ENCODE results near the gene ARMC9.
A peak's percentile ranks its signal among the peaks of the same experiment; 100 is the strongest.
"Not testable (repeated sequence)": the region's sequence is repeated elsewhere in the genome, so short reads cannot be mapped to it uniquely, and the experiment has no call there.

Gene ARMC9

DNA sequence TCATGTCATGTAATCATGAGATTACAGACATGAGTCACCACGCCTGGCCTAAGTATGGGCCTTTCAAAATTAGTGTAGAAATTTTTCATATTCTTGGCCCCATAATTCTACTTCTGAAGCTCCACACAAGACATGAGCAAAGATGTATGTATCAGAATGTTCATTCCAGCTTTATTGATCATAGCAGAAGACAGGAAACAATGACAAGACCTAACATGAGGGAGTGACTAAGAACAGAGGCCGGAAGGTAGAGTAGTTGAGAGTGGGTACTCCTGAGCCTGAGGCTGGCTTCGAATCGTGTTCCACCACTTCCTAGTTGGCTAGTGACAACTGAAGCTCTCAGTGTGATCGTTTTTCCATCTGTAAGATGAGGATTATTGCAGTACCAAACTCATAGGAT, 89.3 kb downstream of the ARMC9 start:
- no peak for DNase-seq (ENCODE audit: low spot score)

DNA sequence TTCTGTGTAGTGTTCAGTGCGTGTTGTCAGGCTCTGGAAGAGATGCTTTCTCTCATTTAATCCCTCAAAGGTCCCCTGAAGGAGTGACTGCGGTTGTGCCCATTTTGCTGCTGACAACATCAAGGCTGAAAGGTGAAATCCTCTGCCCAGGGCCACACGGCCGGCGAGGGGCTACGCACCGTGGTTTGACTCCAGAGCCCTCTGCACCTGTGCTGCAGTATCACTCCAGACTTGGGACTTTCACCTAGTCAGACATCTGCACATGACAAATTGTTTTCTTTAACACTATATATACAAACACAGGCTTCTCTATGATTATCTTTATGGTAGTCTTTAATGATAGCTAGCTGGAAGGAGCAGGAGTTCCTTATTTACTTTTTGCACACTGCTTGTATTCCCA, 90.2 kb downstream of the ARMC9 start:
- no peak for DNase-seq (ENCODE audit: low spot score)

DNA sequence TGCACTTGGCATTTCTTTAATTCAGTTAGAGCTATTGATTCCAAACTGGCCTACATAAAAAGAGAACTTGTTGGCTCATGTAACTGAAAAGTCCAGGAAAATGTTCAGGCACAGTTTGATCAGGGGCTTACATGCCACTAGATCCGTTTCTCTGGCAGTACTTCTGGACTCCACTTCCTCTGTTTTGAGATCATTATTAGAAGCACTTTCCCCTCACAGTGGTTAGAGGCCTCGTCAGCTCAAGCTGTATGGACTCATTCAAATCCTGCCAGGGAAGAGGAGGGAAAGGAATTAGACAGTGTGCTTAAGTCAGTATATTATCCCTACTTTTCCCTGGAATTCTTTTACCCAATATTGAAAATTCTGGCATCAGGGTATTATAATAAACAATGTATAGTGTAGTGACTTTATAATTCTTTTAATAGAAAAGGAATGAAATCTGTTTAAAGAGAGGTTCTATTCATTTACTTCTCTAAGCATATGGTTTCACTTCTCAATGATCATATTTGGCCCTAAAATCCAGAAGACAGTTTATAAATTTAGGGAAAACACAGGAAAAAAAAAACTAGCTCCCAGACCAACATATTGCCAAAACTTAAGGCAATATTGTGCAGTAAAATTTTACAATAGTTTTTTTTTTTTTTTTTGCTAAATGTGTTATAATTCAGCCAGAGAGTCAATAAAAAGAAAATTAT, 92.0 kb downstream of the ARMC9 start:
- no peak for DNase-seq (ENCODE audit: low spot score)

DNA sequence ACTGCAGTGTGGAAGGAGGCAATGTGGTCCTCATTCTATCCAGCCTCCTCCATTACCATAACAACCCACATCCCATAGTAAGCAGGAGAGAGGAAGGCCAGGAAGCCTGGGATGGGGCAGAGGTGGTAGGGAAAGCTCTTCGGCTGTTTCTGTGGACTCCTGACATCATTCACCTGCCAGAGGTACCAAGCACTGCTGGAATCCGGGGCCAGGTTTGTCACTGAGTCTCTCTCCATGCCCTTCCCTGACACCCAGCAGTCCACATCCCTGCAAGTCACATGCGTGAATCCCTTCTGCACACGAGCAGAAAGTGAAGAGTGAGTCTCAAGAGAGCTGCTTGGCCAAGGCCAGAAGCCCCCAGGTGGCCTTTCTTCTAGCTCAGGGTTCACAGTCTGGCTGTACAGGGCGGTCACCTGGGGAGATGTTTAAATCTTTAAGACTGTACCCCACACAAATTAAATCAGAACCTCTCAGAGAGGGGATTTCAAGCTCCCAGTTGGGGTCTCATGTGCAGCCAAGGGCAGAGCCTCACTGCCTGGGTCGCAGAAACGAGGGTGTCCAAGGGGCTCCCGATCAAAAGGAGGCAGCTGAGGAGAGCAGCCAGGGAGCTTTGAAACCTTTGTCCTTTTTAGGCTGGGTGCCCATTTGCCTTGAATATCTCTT, 94.2 kb downstream of the ARMC9 start:
- no peak for DNase-seq (ENCODE audit: low spot score)

DNA sequence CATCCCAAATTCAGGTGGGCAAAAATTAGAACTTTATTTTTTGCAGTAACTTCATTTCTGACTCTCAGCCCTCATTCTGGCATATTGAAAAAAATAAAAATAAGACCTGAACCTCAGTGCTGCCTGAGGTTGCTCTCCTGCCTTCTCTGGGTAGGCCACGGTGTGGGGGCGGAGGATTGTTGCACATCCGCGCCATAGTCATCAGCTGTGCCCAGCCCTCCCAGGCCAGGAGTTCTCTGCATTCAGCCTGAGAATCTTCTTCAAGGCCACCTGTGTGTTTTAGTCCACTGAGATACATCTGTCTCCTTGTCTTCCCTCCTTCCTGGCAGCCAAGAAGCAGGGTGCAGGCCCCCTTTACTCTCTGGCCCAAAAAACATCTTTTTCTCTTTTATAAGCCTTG, 94.7 kb downstream of the ARMC9 start:
- no peak for DNase-seq (ENCODE audit: low spot score)

DNA sequence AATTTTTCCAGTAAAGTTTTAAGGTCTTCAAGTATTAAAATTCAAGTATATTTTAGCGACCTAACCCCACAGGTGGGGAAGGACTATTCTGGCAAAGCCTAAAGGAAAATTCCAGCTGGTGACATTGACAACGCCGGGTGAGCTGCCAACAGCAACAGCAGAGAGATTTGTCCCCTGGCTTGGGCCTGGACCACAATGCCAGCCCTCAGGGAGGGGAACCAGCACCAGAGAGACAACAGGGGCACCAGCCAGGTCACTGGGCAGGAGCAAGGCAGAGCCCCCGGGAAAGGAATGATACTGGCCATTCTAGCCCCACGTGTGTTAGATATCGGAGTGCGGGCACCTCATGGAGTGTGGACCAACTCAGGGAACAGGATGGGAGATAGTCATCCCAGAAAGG, 95.7 kb downstream of the ARMC9 start:
- no peak for DNase-seq (ENCODE audit: low spot score)

DNA sequence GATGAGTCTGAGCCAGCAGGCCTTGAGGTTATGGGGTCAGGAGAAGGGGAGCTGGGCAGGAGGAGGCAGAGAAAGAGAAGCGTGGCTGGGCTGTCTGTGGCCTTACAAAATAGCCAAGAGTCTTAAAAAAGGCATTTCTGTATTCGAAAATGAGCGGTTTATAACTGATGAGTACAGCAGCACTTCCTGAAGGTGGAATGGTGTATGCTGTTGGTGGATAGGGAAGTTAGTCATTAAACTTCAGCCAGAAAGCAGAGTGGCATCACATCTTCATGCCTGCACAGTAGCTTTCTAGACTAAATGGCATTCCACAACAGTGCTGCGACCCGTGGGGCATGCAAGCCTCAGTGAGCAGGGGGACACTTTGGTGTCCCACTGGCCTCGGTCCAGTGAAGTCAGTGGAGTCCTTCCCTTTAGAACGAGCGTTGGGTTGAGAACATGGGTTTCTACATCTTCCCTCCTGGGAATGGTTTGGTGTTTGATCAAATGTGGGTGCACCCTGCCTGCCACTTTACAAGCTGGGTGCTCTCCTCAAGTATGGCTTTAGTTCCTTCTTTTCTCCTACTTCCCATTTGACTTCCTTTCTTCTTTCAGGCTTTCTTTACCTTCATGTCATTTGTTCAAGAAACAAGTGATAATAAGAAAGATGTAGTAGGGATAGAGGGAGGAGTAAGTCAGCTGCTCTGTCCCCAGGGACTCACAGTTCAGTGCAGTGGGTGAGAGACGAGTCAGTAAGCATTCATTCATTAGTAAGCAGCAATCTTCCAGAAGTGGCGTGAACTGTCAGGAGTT, 96.3 kb downstream of the ARMC9 start:
- DNase-seq (ENCODE audit: low spot score) = no peak

DNA sequence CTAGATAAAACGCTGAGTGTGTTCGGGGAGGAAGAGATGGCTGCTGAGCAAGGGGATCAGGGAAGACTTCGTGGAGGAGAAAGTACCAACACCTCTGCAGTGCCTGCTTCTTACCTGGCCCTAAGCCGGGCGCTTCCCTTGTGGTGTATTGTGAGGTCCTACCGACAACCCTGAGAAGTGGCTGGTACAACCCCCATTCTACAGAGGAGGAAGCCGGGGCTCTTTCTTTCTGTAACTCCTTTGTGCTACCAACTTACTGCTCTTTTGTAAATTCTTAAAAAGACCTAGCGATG, 96.9 kb downstream of the ARMC9 start:
- no peak for DNase-seq (ENCODE audit: low spot score)

DNA sequence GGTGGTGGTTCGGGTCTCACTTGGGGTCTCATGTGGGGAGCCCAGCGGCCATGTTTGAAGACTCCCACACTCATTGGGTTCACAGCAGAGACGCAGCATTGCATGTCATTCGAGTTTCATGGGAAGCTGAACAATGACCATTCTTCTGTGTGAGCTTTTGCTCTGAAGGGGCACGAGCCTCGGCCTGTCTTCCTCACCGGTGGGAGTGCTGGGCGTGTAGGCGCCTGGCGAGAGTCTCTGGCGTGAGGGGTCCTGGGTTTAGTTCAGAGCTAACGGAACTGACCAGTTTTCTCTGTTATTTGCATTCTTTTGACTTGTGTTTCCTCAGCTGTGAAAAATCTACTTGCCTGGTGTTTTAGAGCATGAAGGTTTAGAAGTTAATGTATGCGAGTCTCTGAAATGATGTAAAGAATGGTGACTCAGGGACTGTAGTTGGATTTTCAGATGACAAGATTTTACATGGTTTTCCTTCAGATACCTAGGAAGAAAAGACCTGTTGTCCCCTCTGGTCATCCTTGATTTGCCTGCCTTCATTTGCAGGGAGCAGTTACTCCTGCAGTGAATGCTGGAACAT, 98.1 kb downstream of the ARMC9 start:
- DNase-seq (ENCODE audit: low spot score) = no peak

DNA sequence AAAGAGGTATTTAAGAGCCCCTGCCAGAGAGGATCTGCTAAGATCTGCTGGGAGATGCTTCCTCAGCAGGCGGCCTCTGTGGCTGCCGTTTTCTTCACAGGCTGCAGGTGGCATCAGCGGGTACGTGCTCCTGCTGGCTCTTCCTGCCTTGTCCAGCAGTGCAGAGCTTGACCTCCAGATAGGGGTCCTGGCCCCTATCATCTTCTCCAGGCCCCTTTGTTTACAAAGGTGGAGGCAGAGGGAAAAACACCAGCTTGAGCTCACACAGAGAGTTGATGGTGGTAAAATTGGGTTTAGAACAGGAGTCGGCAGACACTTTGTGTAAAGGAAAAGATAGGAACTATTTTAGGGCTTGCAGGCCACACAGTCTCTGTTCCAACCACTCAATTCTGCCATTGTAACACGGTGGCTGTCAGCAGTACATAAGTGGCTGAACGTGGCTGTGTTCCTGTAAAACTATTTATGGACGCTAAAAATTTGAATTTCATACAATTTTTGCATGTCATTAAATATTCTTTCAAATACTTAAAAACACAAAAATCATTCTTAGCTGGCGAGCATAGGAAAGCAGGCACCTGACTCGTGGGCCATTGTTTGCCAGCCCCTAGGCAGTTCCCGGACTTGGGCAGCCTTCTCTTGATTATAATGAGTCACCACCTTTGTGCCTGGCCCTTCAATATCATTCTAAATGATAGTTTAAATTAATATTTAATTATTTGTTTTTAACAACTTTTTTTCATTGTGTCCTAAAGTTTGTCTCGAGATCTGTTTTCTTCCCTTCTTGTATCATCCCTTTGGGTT, 98.9 kb downstream of the ARMC9 start:
- peak; percentile 26 for DNase-seq (ENCODE audit: low spot score)

DNA sequence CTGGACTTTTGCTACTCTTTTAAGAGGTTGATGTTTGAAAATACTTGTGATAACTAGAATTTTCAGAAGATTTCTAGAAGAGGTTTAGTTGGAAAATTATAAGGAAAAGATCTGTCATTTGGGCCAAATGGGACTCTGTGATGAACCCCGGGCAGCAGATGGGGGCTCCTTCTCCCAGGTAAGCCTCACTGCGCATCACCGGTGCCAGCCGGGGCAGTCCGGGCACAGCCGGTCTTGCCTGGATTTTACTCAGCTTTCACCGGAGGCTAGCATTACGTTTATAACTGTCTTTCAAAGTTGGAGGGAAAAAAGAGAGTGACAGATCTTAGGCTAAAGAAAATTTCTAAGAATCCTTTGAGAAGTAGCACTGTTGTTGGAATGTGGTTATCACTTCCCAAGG, 99.7 kb downstream of the ARMC9 start:
- no peak for DNase-seq (ENCODE audit: low spot score)

DNA sequence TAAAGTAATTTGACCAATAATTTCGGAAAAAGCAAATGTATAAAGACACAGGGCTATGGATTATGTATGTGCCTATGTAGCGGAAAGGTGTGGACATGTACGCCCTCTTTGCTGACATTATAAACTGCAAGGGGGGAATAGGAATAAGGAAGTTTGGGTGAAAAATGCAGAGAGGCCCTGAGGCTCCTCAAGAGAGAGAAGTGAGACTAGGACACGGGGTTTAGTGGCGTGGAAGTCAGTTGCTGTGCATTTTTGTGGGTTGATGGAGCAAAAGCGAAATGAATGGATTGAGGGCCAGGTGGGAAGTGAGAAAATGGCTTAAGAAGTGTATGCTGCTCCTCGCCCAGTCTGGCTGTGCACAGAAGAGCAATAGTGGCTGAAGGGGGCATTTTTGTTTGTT, 100.8 kb downstream of the ARMC9 start:
- no peak for DNase-seq (ENCODE audit: low spot score)

DNA sequence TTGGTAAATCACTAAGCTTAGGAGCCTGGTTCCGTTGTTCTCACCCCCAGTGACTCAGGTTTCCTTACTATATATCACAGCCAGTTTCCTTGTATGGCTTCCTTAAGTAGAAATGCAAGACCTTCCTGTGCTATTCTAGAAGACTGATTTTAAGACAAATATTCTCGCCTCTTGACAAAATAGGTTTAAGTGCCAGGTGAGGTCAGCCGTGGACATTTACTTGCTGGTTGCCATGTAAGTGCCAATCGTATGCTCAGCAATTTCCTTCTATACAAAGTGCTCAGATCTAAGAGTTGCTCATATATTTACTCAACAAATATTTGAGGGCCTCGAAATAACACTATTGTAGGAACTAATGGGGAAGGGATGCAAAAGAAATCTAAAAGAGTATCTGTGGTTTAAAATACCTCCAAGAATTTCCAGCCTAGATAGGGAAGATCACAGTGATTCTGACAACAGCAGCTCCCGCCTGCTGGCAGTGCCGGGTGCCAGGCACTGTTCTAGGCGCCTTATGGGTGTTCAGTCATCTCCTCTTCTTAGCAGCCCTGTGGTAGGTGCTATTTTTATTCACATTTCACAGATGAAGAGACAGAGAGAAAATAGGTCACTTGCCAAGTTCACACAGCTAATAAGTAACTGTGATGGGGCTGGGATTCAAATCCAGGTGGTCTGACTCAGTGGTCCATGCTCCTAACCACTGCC, 101.7 kb downstream of the ARMC9 start:
- DNase-seq (ENCODE audit: low spot score) = no peak

DNA sequence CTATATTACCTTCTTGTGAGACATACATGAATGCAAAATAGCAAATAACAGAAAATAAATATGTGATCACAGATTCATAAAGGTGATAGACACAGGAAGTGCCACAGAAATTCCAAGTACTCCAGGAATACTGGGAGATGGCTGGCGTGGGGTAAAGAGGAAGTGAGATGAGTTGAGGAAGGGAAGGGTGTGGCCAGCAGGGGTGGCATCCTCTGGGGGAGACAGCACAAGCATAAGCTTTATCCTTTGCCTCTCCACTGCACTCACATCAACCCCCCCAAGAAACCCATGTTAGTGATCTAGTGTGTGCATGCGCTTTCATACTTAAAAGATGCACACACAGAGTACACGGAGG, 102.3 kb downstream of the ARMC9 start:
- DNase-seq (ENCODE audit: low spot score) = no peak

DNA sequence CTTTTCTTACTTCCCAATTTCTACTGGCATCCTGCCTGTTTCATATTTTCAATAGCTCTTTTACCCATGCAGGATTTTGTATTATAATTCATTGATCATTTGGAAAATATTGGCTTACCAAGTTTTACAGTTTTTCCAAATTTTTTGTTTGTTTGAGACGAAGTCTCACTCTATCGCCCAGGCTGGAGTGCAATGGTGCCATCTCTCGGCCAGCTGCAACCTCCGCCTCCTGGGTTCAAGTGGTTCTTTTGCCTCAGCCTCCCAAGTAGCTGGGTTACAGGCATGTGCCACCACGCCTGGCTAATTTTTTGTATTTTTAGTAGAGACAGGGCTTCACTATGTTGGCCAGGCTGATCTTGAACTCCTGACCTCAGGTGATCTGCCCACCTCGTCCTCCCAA, 105.8 kb downstream of the ARMC9 start:
- DNase-seq (ENCODE audit: low spot score) = not testable (repeated sequence)

DNA sequence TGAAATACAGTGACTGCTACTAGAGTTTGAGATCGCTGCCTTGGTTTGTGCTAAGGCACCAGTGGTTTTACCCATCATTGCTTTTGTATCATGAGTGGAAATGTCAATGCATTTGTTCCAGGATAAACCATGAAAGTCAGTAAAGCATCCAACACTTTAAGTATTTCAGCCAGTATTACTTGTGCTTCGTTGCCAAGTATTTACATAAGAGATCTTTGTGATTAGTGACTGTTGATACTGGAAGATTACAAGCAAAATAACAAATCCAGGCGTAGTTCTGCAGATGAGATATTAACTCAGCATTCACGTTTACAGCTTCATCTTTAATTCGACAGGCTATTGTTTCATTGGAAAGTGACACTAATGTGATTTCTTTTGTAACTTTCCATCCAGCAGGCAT, 106.8 kb downstream of the ARMC9 start:
- DNase-seq (ENCODE audit: low spot score) = no peak

DNA sequence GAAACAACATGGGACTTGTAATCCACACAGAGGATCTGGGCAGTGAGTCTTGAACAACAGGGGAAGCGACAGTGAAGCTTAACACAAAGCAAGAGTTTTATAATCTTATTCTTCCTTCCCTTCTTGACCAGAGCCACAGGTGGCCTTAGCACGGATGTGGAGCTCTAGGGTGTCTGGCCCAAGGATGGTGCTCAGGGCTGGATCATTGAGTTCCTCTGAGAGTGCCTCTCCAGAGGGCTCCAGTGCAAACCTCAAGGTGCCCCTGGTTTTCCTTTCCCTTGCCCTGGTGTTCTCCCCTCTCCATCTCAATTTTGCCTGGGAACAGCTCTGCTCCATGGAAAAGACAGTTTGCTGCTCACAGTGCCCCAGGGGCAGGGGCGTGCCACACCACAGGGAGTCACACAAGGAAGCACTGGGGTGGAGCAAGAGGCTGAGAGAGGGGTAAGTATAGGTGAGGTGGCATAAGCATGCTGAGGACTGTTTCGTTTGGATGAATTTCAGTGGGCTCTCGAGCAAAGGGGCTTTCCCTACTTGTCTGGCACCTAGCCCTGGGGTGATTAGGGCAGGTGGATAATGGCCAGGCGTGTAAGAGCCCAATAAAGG, 108.5 kb downstream of the ARMC9 start:
- DNase-seq (ENCODE audit: low spot score) = no peak

DNA sequence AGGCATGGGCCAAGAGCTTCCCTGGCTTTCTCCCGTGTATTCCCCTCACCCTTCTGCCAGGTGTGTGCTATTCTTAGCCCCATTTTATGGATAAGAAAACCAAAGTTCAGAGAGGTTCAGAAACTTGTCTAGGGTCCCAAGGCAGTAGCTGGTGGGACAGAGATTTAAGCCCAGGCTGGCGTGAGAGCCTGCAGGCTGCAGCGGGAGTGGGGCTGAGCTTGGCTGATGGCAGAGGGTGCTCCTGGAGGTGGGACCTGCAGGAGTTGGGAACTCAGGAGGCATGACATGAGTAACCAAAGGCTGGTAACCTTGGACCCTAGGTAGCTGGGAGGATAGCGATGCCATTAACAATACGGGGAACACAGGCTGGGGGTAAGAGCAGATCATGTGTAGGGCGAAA, 109.8 kb downstream of the ARMC9 start:
- DNase-seq (ENCODE audit: low spot score) = no peak

DNA sequence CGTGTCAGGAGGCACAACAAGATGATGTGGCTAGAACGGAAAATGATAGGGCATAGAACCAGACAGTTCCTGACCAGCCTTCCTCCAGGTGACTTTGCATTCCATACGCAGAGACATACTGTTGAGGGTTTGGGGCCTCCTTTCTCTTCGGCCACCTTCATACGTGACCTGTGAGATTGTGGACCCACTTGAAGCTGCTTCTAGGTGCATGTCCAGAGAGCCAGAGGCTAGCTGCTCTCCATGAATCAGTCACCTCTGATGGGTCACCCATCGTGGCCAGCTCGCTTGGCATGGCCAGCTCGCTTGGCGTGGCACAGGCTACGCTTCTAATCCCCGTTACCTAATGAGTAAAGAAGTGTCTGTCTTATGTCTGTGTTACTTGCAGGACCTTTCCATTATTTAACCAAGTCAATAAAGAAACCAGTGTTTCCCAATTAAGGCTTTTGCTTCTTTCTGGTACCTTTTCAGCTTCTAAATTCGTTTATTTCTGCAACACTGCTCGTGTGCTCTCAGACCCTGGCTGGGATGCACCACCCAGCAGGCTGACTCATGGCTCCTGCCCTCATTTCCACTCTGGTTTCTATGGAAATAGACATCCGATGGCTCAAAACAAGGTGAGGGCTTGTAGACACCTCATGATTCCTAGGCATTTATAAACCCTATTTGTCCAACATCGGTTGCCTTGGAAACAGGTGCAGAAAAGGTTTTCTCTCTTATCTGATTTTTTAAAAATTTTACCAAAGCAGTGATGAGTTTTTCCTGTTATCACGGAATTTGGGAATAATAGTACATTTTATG, 110.4 kb downstream of the ARMC9 start:
- no peak for DNase-seq (ENCODE audit: low spot score)

DNA sequence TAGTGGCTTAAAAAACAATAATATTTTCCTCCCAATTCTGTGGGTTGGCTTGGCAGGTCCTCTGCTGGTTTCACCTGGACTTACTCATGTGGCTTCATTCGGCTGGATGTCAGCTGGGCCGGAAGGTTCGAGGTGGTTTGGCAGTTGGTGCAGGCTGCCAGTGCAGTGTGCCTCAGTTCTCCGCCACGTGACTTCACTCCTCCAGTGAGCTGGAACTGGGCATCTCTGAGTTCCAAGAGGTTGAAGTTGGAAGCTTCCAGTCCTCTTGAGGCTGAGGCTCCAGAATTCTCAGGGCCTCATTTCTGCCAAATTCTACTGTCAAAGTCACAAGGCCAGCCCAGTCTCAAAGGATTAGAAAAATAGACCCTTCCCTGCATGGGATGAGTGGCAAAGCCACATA, 113.6 kb downstream of the ARMC9 start:
- DNase-seq (ENCODE audit: low spot score) = no peak

DNA sequence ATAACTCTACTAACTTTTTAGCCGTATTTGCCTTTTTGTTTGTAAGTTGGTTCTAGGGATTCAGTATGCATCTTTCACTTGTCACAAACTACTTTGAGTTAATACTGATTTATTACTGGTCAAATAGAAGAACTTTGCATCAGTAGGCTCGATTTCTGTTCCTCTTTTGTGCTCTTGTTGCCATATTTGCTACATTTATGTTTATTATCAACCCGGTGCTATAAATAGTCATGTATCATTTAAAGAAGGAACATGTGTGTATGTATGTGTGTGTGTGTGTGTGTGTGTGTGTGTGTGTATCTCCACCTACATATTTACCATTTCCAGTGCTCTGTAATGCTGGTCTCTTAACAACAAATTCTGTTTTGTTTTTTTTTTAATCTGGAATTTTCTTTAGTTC, 117.5 kb downstream of the ARMC9 start:
- no peak for DNase-seq (ENCODE audit: low spot score)

Measured in SW480 (cell line).